IPS-15b (cell line): ENCODE data around the gene TWNK.

Experiments
- H3K27me3 ChIP-seq: one replicate; pipeline ENCODE4 v1.6.1; 2013; ENCODE audit warnings: low read length; ENCODE audit not compliant: control insufficient read depth, insufficient read depth
- H3K36me3 ChIP-seq: one replicate; pipeline ENCODE4 v1.6.1; 2013; ENCODE audit warnings: low read length; ENCODE audit not compliant: control insufficient read depth, insufficient read depth
- H3K4me1 ChIP-seq: one replicate; pipeline ENCODE4 v1.6.1; 2013; ENCODE audit warnings: mild to moderate bottlenecking, low read length; ENCODE audit not compliant: control insufficient read depth, insufficient read depth
- H3K4me3 ChIP-seq: one replicate; pipeline ENCODE4 v1.5.1; 2013; ENCODE audit warnings: low read depth, low read length
- H3K9ac ChIP-seq: one replicate; pipeline ENCODE4 v1.6.1; 2013; ENCODE audit warnings: low read depth, mild to moderate bottlenecking, low read length
- H3K9me3 ChIP-seq: one replicate; pipeline ENCODE4 v1.6.1; 2013; ENCODE audit warnings: mild to moderate bottlenecking, low read length; ENCODE audit not compliant: control insufficient read depth, insufficient read depth

The TWNK gene

DNA sequence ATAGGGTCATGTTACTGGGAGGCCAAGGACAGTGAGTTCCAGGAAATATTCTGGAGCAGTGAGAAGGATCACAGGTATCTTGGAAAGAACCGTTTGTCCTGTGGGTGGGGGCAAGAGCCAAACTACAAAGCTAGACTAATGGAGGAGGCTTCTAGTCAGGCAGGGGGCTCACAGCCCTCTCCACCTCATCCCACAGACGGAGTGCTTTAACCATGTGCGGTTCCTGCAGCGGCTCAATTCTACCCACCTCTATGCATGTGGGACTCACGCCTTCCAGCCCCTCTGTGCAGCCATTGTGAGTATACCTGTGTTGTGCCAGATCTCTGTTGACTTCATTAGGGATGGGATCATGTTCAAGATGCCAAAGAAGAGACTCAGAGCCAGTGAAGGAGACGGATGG lies 9.9 kb upstream of the TWNK start:
- peaks cover 16% of the 10 kb centered on the region for H3K36me3 ChIP-seq
- H3K4me1 ChIP-seq, result no peaks in the 10 kb centered on the region
- no peak overlapping the region for H3K9ac ChIP-seq
- no peaks in the 10 kb centered on the region for H3K9me3 ChIP-seq
- no peaks in the 10 kb centered on the region for H3K27me3 ChIP-seq
- no peak overlapping the region for H3K4me3 ChIP-seq

DNA sequence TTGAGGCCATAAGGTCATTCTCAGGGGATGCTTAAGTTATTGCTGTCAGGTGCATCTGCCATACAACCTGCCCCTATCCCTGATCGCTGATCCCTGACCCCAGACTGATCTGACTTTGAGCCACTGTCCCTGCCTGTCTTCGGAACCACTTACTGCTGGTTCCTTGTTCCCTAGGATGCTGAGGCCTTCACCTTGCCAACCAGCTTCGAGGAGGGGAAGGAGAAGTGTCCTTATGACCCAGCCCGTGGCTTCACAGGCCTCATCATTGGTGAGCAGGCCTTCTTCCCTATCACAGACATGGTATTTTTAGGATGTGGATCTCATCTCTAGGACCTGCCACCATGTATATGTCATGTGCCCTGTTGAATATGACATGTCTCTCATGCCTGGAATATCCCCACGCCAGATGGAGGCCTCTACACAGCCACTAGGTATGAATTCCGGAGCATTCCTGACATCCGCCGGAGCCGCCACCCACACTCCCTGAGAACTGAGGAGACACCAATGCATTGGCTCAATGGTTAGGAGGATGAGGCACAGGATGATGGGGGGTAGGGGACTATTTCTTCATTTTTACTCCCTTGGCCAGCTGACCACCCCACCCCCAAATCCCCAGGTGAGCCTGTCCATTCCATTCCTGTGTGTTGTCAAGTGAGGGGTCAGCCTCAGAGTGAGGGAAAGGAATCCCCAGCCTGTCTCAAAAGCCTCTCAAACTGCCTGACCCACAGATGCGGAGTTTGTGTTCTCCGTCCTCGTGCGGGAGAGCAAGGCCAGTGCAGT lies 9.0 kb upstream of the TWNK start:
- no peaks in the 10 kb centered on the region for H3K27me3 ChIP-seq
- H3K36me3 ChIP-seq, result peaks cover 16% of the 10 kb centered on the region
- no peaks in the 10 kb centered on the region for H3K9me3 ChIP-seq
- H3K4me3 ChIP-seq, result no peak overlapping the region
- no peak overlapping the region for H3K9ac ChIP-seq
- no peaks in the 10 kb centered on the region for H3K4me1 ChIP-seq

DNA sequence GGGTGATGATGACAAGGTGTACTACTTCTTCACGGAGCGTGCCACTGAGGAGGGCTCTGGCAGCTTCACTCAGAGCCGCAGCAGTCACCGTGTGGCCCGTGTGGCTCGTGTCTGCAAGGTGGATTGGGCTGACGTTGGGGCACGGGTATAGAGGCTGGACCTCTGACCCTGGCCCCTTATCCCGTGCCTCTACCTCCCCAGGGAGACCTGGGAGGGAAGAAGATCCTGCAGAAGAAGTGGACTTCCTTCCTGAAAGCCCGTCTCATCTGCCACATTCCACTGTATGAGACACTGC lies 8.5 kb upstream of the TWNK start:
- H3K4me1 ChIP-seq, result no peaks in the 10 kb centered on the region
- H3K4me3 ChIP-seq, result no peak overlapping the region
- H3K9ac ChIP-seq, result no peak overlapping the region
- peaks cover 16% of the 10 kb centered on the region for H3K36me3 ChIP-seq
- no peaks in the 10 kb centered on the region for H3K9me3 ChIP-seq
- H3K27me3 ChIP-seq, result no peaks in the 10 kb centered on the region

DNA sequence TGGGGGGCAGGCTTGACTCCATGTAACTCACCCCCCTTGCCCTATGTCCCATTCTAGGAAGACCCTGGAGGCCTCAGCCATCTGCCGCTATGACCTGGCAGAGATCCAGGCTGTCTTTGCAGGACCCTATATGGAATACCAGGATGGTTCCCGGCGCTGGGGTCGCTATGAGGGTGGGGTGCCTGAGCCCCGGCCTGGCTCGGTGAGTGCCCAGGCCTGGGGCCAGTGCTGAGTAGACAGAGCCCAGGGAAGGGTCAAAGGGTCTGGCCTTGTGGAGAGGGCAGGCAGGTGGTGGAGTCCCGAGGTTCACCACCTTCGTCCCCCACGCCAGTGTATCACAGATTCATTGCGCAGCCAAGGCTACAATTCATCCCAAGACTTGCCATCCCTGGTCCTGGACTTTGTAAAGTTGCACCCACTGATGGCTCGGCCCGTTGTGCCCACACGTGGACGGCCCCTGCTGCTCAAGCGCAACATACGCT lies 7.5 kb upstream of the TWNK start:
- Histone ChIP-seq H3K36me3 (peaks cover 16% of the 10 kb centered on the region), H3K27me3 (no peaks in the 10 kb centered on the region), H3K4me3 (no peak overlapping the region), H3K9me3 (no peaks in the 10 kb centered on the region), H3K4me1 (no peaks in the 10 kb centered on the region), H3K9ac (no peak overlapping the region)

DNA sequence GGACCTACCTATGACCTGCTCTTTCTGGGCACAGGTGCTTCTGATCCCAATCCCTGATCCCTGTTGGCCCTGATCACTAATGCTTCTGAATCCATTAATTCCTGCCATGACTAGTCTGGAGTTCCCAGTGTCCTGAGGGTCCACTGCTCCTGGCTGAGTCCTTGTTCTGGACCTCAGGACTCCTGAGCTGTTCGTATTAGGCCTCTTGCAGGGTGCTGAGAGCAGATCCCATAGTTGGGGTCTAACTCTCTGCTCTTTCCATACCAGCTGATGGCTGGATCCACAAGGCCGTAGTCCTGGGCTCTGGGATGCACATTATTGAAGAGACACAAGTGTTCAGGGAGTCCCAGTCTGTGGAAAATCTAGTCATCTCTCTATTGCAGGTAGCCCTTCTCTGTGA lies 7.0 kb upstream of the TWNK start:
- H3K27me3 ChIP-seq, result no peaks in the 10 kb centered on the region
- no peak overlapping the region for H3K9ac ChIP-seq
- H3K36me3 ChIP-seq, result peaks cover 16% of the 10 kb centered on the region
- H3K4me3 ChIP-seq, result no peak overlapping the region
- H3K9me3 ChIP-seq, result no peaks in the 10 kb centered on the region
- no peaks in the 10 kb centered on the region for H3K4me1 ChIP-seq

DNA sequence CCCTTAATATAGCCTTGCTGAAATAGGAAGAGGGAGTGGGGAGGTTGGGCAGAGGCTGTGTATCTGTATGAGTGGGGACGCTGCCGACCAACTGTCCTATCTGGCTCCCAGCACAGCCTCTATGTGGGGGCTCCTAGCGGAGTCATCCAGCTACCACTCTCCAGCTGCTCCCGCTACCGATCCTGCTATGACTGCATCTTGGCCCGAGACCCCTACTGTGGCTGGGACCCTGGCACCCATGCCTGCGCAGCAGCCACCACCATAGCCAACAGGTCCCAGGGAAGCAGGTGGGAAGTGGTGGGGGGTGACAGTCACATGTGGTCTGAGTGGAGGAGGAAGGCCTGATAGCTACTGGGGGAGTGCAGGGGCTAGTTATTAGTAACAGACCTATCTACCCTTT lies 6.6 kb upstream of the TWNK start:
- H3K27me3 ChIP-seq, result no peaks in the 10 kb centered on the region
- H3K9me3 ChIP-seq, result no peaks in the 10 kb centered on the region
- H3K4me3 ChIP-seq, result no peak overlapping the region
- no peaks in the 10 kb centered on the region for H3K4me1 ChIP-seq
- no peak overlapping the region for H3K9ac ChIP-seq
- H3K36me3 ChIP-seq, result peaks cover 16% of the 10 kb centered on the region

DNA sequence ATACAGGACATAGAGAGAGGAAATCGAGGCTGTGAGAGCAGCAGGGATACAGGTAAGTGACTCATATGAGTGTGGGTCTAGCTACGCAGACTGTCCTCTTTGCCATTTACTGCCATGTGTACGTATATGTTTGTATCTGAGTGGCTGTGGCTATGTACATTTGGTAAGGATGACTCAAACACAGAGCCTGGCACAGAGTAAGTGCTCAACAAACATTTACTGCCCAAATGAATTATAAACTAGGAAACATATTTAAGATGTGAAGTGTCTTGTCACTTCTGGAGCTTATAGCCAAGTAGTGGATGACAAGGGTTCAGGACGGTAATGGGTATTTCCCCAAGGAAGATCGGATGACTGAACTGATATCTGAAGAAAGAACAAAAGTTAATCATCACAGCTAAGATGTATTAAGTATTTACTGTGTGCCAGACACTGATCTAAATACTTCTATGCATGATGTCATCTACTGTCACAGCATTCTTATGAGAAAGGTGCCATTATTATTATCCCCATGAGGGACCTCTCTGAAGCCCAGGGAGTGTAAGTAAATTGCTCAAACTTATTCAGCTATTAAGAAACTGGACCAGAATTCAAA lies 6.1 kb upstream of the TWNK start:
- Histone ChIP-seq H3K4me1 (no peaks in the 10 kb centered on the region), H3K27me3 (no peaks in the 10 kb centered on the region), H3K36me3 (peaks cover 21% of the 10 kb centered on the region), H3K4me3 (no peak overlapping the region), H3K9me3 (no peaks in the 10 kb centered on the region), H3K9ac (no peak overlapping the region)

DNA sequence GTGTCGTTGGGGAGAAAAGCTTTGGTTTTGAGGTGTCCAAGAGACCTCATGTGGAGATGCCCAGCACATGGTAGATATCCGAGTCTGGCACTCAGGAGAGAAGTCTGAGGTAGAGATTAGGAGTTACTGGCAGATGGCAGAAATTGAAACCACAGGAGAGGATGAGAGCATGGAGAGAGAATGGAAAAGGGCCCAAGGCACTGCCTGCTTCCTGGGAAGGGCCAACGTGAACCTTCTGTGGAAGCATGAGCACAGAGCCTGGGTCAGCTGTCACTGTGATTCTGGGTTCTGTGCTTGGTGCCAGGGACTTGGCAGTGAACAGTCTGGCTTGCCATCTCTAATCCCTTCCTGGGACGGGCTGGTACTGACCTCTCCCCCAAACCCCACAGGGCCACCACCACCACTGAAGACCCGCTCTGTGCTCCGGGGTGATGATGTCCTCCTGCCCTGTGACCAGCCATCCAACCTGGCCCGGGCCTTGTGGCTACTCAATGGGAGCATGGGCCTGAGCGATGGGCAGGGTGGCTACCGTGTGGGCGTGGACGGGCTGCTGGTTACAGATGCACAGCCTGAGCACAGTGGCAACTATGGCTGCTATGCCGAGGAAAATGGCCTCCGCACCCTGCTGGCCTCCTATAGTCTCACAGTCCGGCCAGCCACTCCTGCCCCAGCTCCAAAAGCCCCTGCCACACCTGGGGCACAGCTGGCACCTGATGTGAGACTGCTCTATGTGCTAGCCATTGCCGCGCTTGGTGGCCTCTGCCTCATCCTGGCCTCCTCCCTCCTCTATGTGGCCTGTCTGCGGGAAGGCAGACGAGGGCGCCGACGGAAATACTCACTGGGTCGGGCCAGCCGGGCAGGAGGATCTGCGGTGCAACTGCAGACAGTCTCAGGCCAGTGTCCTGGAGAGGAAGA lies 4.2 kb upstream of the TWNK start:
- H3K27me3 ChIP-seq, result no peaks in the 10 kb centered on the region
- H3K9ac ChIP-seq, result no peak overlapping the region
- no peak overlapping the region for H3K4me3 ChIP-seq
- no peaks in the 10 kb centered on the region for H3K4me1 ChIP-seq
- H3K9me3 ChIP-seq, result no peaks in the 10 kb centered on the region
- H3K36me3 ChIP-seq, result peaks cover 21% of the 10 kb centered on the region

DNA sequence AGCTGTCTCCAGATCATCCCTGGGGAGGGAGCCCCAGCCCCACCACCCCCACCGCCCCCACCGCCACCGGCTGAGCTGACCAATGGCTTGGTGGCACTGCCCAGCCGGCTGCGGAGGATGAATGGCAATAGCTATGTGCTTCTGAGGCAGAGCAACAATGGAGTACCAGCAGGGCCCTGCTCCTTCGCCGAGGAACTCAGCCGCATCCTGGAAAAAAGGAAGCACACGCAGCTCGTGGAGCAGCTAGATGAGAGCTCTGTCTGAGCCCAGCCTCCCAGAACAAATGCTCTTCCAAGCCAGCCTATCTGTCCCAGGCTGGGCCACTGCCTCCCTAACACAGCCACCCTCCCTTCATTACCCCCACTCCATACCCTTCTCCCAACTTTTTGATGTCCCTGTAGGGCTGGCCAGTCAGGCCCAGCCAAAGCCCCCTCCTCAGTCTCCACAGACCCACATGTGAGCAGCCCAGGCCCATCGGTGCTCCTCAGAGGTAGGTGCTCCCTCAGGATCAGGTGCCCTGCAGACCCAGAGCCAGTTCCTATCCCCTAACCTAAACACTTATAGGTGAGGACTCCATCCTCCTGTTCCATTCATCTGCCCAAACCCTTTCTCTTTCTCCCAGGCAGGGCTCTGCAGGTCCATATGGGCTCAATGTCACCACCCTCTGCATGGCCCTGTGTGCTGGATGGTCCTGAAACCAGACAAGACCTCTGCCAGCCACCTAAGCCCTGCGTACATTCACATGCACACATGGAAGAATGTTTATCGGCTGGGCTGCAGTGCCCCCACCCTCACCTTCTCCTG lies 3.3 kb upstream of the TWNK start:
- H3K4me3 ChIP-seq, result no peak overlapping the region
- H3K4me1 ChIP-seq, result no peaks in the 10 kb centered on the region
- H3K36me3 ChIP-seq, result peaks cover 15% of the 10 kb centered on the region
- no peaks in the 10 kb centered on the region for H3K9me3 ChIP-seq
- H3K27me3 ChIP-seq, result no peaks in the 10 kb centered on the region
- H3K9ac ChIP-seq, result no peak overlapping the region

DNA sequence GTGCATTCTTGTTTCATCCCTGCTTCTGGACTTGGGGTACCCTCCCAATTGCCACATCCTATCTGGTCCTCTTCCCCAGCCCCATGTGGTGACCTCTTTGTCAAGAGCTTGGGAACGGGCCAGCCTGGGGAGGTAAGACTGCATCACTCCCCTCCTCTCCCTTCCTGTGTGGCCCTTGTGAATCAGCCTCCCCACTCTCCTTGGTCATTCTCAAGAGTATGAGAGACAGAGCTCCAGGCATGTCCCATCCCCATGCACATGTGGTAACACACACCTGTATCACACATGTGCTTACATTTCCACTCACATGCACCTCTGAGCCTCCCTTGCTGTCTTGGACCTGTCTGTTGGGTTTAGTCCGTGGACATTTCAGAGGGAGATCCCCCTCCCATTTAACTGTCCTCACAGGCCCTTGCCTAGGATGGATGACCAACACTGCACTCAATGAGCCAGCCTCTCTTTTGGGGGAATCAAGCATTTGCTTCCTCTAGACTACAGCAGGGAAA lies 2.6 kb upstream of the TWNK start:
- Histone ChIP-seq H3K36me3 (peaks cover 20% of the 10 kb centered on the region), H3K4me1 (no peaks in the 10 kb centered on the region), H3K4me3 (no peak overlapping the region), H3K27me3 (no peaks in the 10 kb centered on the region), H3K9ac (no peak overlapping the region), H3K9me3 (no peaks in the 10 kb centered on the region)

DNA sequence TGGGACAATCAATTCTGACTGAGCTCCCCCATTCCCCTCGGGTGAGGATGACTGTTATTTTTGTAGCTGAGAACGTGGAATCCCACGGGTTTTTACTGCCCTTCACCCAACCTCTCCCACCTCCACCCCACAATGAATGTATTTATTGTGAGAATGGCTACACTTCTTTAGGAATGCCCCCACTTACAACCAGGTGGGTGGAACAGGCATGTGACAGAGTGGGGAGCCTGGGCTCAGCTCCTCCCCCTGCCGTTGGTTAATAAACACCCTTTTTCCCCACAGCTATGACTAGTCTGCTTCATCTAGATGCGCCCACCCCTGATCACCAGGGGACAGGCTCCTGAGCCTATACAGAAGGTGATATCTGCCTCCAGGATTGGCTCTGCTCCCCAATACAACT lies 2.0 kb upstream of the TWNK start:
- Histone ChIP-seq H3K9ac (no peak overlapping the region), H3K27me3 (no peaks in the 10 kb centered on the region), H3K4me1 (no peaks in the 10 kb centered on the region), H3K9me3 (no peaks in the 10 kb centered on the region), H3K36me3 (peaks cover 23% of the 10 kb centered on the region), H3K4me3 (no peak overlapping the region)
